Stimulated activated CD4-positive, alpha-beta T cell treated with anti-CD3 and anti-CD28 coated beads, Interleukin-12 subunit alpha, Interleukin-12 subunit beta, amount 100 ng/mL, for 4 hours (primary cell): ENCODE data around the gene PAPSS1.
"Not testable (repeated sequence)": the region's sequence is repeated elsewhere in the genome, so short reads cannot be mapped to it uniquely, and the experiment has no call there.

ENCODE experiments used
- DNase-seq: peaks from one replicate; pipeline ENCODE4 v3.0.0-alpha.2; 2020

PAPSS1 gene

GRCh38 chr4:107725281-107725859 lies 5.3 kb upstream of the PAPSS1 start:
- DNase-seq = no peak

DNA sequence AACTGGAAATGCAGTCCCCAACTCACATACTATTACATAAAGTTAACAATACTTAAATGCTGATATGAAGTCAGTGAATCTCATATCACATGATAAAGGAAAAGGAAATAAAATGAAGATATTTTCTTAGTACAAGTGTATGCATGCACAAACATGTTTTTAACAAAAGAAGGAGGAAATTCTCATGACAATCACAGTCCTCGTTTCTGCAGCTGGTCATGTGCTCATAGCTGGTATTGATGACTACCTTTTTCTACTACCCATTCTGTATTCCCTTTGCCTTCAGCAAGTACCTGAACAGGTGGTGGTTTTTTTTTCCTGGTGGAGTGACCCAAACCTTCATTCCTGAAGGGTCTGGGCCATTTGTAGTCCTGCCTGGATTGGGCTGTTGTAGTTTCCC lies 3.3 kb upstream of the PAPSS1 start:
- not testable (repeated sequence) for DNase-seq

- peak; percentile 48 for DNase-seq
Observed at GRCh38 chr4:107721436-107722100, 1.5 kb upstream of the PAPSS1 start.

- no peak for DNase-seq
Observed at GRCh38 chr4:107719207-107719921, 670 bp downstream of the PAPSS1 start.

DNA sequence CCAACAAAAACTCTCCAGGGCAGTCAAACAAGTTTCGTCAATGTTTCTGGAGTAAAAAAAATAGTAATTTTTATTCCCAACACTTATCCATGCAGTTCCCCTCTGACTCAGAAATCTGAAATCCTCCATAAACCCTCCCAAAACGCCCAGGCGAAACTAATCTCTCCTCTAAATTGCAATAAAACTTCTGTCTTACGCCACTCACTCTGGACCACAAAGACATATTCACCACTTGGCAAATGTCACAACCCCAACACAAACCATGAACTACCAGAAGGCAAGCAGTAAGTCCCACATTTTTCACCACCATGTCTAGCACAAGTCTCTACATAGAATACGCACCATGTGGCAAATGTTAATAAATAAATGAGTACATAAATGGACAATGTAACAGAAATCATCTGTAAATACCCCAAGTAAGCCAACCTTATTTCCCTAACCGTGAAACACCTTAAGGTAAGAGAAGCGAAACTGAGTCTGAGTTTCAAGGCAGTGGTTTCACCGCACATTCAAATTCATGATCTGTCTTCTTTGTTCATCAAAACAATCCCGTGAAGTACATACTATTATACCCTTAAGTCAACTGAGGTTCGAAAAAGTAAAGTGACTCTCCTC lies 1.6 kb downstream of the PAPSS1 start:
- no peak for DNase-seq

DNA sequence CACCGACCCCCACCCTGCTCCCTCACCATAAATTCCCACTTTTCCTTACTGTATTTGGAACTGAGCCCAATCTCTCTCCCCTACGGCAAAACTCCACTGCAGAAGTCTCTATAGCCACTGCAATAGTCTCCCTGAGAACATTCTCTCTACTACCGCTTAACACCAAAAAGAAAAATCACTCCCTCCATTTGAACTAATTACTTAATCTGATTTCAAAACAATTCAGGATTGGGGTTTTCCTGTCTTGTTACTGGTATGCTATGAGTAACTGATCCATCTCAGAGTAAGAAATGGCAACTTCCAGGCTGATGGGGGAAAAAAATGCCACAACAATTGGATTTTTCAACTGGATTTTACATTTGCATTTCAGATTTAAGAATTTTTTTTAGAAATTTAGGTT lies 5.8 kb downstream of the PAPSS1 start:
- DNase-seq = no peak

GRCh38 chr4:107712236-107712635 lies 7.8 kb downstream of the PAPSS1 start:
- no peak for DNase-seq

GRCh38 chr4:107711831-107712230 lies 8.2 kb downstream of the PAPSS1 start:
- no peak for DNase-seq

GRCh38 chr4:107710493-107711459 lies 9.3 kb downstream of the PAPSS1 start:
- DNase-seq = no peak

DNA sequence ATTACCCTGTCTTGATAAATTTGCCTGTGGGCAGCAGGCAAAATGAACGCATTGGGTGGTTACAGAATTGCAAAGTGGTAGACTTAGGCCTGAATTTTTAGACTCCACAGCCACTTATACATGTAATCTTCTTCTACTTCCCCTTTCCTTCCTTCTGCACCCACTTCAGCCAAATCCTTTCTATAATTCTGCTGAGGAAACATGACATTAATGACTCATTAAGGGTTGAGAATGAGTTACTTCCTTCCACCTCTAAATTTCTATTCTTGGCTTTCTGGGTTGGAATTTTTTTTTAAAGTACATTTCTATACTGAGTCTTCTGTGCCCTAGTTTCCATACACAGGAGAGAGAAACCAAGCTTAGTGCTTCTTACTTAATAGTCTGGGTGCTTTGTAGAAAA lies 10.1 kb downstream of the PAPSS1 start:
- no peak for DNase-seq

- DNase-seq = no peak
Observed at GRCh38 chr4:107708225-107708624, 11.8 kb downstream of the PAPSS1 start.

DNA sequence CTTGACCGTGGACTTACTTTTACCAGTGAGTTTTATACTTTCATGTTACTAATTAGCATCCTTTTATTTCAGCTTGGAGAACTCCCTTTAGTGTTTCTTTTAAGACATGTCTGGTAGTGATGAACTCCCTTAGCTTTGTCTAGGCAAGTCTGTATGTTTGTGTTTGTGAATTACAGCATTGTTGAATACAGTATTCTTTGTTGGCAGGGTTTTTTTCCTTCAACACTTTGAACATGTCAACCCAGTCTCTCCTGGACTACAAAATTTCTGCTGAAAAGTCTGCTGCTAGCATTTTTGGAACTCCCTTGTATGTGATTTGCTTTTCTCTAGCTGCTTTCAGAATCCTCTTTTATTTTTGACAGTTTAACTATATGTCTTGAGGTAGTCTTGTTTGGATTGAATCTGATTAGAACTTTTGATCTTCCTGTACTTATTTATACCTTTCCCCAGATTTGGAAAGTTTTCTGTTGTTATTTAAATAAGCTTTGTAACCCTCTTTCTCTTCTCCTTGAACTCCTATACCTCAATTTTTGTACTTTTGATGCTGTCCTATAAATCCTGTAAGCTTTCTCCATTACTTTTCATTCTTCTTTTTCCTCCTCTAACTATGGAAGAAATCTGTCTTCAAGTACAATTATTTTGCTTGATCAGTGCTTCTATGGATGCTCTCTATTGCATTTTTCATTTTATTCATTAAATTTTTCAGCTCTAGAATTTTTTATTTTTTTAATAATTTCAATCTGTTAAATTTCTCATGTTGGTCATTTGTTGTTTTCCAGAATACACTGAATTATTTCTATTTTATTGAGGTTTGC lies 14.1 kb downstream of the PAPSS1 start:
- no peak for DNase-seq

GRCh38 chr4:107701565-107701964 lies 18.5 kb downstream of the PAPSS1 start:
- no peak for DNase-seq

DNA sequence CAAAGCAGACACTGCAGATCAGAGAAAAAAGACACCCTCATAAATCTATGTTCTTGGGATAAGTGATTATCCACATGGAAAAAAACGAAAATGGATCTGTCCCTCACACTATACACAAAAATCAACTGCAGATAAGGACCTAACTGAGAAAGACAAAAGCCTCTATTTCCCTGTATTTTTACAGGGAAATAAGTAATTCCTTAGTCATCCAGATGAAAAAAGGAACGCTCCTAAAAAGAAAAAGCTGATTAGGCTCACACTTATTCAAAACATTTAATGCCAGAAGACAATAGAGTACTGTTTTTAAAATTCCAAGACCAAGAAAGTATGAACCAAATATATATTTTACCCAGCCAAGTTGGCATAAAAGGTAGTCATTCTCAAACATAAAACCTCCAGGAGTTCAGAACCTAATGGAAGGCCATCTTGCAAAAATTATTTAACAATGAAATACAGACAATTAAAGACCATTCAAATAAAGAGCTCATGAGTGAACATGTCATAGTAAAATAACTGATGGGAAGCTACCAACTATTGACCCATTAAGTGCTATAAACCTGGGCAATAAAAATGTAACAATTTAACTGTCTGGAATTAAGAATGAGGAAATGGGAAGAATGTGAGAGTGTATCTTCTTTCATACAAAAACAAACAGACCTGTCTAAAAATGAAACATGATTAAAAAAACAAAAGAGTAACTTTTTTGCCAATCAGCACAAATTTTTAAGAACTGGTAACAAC lies 20.4 kb downstream of the PAPSS1 start:
- DNase-seq = no peak

GRCh38 chr4:107696187-107696586 lies 23.8 kb downstream of the PAPSS1 start:
- DNase-seq = not testable (repeated sequence)

- no peak for DNase-seq
Observed at GRCh38 chr4:107693132-107693531, 26.9 kb downstream of the PAPSS1 start.

DNA sequence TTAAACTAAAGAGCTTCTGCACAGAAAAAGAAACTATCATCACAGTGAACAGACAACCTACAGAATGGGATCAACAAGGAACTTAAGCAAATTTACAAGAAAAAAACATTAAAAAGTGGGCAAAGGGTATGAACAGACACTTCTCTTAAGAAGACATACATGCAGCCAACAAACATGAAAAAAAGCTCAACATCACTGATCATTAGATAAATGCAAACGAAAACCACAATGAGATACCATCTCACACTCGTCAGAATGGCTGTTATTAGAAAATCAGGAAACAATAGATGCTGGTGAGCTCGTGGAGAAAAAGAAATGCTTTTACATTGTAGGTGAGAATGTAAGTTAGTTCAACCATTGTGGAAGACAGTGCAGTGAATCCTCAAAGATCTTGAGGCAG lies 27.8 kb downstream of the PAPSS1 start:
- no peak for DNase-seq

DNA sequence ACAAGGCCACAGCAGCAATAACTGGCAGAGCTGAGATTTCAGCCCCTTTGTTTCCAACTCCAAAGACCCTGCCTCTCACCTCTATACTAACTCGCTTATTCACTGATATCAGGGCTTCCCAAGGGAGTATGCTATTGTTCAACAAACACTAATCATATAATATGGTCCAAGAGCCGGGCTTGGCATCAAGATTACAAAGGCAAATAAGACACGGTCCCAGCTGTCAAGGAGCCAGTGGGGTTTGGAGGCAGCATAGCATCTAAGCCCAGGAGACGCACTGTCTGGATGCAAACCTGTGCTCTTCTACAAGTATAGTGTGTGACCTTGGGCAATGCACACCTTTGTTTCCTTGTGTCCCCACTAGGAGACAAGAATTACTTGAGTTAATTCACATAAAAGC lies 28.7 kb downstream of the PAPSS1 start:
- no peak for DNase-seq

- no peak for DNase-seq
Observed at GRCh38 chr4:107689912-107690587, 30.0 kb downstream of the PAPSS1 start.

DNA sequence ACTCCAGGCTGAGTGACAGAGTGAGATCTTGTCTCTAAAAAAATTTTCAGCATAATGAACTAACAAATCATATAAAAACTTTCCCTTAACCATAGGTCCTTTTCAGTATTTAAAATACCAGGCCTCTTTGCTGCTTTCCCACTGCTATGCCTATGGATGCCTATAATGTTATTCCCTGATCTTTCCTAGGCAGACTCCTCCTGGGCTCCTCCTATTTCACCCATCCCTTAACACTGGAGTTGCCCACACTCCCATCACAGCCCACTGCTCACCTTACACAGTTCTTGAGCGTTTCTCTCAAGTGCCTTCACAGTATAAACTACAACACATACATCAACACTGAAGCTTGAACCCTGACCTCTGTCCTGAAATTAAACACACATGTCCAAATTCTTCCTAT lies 31.6 kb downstream of the PAPSS1 start:
- DNase-seq = no peak
